Right lung (tissue), 5 donors: ENCODE measurements around the gene CAMK1D. TPM values are rescaled to one million over a fixed set of nuclear protein-coding genes. Genes with fewer than 3 reads are reported as not detected.

Experiments
- polyA plus RNA-seq, 5 donors: library from polyadenylated mRNA; unstranded; fragments of 120-200 nt; gene quantifications; one replicate each; pipeline versions ENCODE4 v1.2.1 to v1.2.3, GENCODE V29; 2013; ENCODE audit warnings: inconsistent platforms in 1 of 5, low replicate concordance in 1 of 5; ENCODE audit not compliant: insufficient read length in 5 of 5, insufficient read depth in 1 of 5

CAMK1D gene
- polyA plus RNA-seq, 5 donors: 3.6 to 5.4 (median 4.6) TPM

Other genes starting within 250 kb of the CAMK1D start
- 10 to 100 TPM; 12.9 to 15.9 (median 15.4) TPM for gene SEC61A2, start 219.9 kb upstream of the CAMK1D start, polyA plus RNA-seq
- 10 to 100 TPM; 48.3 to 68.3 (median 56.8) TPM for gene NUDT5, start 153.7 kb upstream of the CAMK1D start, polyA plus RNA-seq
- gene CDC123, start 153.4 kb upstream of the CAMK1D start, polyA plus RNA-seq: 100 to 1,000 TPM in 1 of 5 donors, 10 to 100 TPM in 4; 84.7 to 109 (median 92.4) TPM